Hematopoietic multipotent progenitor cell (in vitro differentiated cells): ENCODE results near the gene IKBIP. TPM values are rescaled to one million over a fixed set of nuclear protein-coding genes. Genes with fewer than 3 reads are reported as not detected.
A peak's percentile ranks its signal among the peaks of the same experiment; 100 is the strongest.
"Not testable (repeated sequence)": the region's sequence is repeated elsewhere in the genome, so short reads cannot be mapped to it uniquely, and the experiment has no call there.

Experiments used
- DNase-seq, 3 donors: peaks; one replicate each; pipeline ENCODE4 v3.0.0-alpha.2; 2011 to 2015; ENCODE audit warnings: low read depth in 2 of 3, low spot score in 2 of 3
- small RNA-seq: library from RNA; depleted of rRNA; stranded (forward); fragments of <200 nt; gene quantifications from one replicate; pipeline ENCODE3, GENCODE V24; 2012
- total RNA-seq: library from RNA; depleted of rRNA; stranded (reverse); fragments of >200 nt; gene quantifications from one replicate; pipeline ENCODE4 v1.2.3, GENCODE V29; 2012

Gene IKBIP
- total RNA-seq, 1 donor, result 6.2 TPM

GRCh38 chr12:98578821-98579220, 65.8 kb downstream of the IKBIP start:
- DNase-seq, result peak in 2 of 3 donors; percentile 9 to 26

GRCh38 chr12:98578392-98578791, 66.2 kb downstream of the IKBIP start:
- DNase-seq, result no peak

- not testable (repeated sequence) for DNase-seq
Observed at GRCh38 chr12:98576795-98577194, 67.8 kb downstream of the IKBIP start.

GRCh38 chr12:98575013-98575412, 69.6 kb downstream of the IKBIP start:
- DNase-seq, result no peak

Small RNA genes lying within 50 kb of the gene (small RNA-seq; reads per million reads assigned to genes)
- gene SNORA53, result 82.1 reads per million, percentile 97 among the genes with 10 or more reads in this experiment

Other genes starting within 250 kb of the IKBIP start
- gene TMPO, start 129.2 kb downstream of the IKBIP start, total RNA-seq, result 66.0 TPM
- gene SLC25A3, start 51.1 kb downstream of the IKBIP start, total RNA-seq, result 631 TPM
- 10.2 TPM for gene APAF1, start 502 bp upstream of the IKBIP start, total RNA-seq